Tibial nerve (tissue), 4 donors: ENCODE results near the gene MGAT3.

ENCODE experiments used
- CTCF ChIP-seq, 5 experiments: fragments of 200-600 bp in 3 of 5; fragments of 450-650 bp in 2 of 5; sonication (generic) in 3 of 5; IDR thresholded peaks; one replicate each; pipeline ENCODE4 v1.5.1; 2016 to 2019; ENCODE audit warnings: antibody characterized with exemption in 5 of 5, mild to moderate bottlenecking in 3 of 5, moderate library complexity in 2 of 5
- EP300 ChIP-seq, 2 donors: sonication (generic); formaldehyde crosslinking; IDR thresholded peaks; one replicate each; pipeline ENCODE4 v1.6.1; 2017; ENCODE audit warnings: antibody characterized with exemption in 2 of 2, mild to moderate bottlenecking in 1 of 2
- POLR2A ChIP-seq, 2 donors: fragments of 450-650 bp; IDR thresholded peaks; one replicate each; pipeline ENCODE4 v1.6.1; 2017; ENCODE audit warnings: antibody characterized with exemption in 2 of 2, mild to moderate bottlenecking in 2 of 2, moderate library complexity in 2 of 2

- TF ChIP-seq CTCF (IDR thresholded peaks at IDR 0.05) = no peak
- no peak for TF ChIP-seq EP300 (IDR thresholded peaks at IDR 0.05)
- no peak for TF ChIP-seq POLR2A (IDR thresholded peaks at IDR 0.05)
Measured at GRCh38 chr22:39408807-39409206, 48.0 kb upstream of the MGAT3 start.
